ENCODE measurements around the gene ACTG1. TPM values are rescaled to one million over a fixed set of nuclear protein-coding genes. Genes with fewer than 3 reads are reported as not detected.
A peak's percentile ranks its signal among the peaks of the same experiment; 100 is the strongest.

Gene ACTG1
- total and polyA plus RNA-seq, 2 donors (not counting 1 experiment from before 2014, with no cell fraction given): 803 to 1,677 TPM

DNA sequence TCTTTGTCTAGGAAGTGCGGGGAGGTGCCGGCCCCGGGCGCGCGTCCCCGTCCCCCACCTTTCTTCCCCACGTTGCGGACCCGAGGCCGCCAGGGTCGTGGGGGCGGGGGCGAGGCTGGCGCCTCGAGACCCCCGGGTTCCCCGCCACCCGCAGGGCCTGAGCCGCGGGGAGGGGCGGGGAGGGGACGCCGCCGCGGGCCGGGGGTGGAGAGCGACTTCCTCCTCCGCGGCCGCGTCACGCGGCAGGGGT is 1.8 kb upstream of the ACTG1 start:
- peak overlapping the region; percentile 74 for H2AFZ ChIP-seq (ENCODE audit: insufficient read depth, low read depth, low read length, poor library complexity, severe bottlenecking)
- H3K4me3 ChIP-seq (ENCODE audit: control extremely low read depth in 1 of 5, extremely low read depth in 1 of 5, insufficient read depth in 1 of 5, low read depth in 2 of 5, low read length in 4 of 5): peak overlapping the region; percentile 36 to 94 (median 73)

More for the DNA sequence above, 1.8 kb upstream of the ACTG1 start:
- Histone ChIP-seq H3K27me3 (replicated peaks in 1 of 4; ENCODE audit: control extremely low read depth in 1 of 4, control insufficient read depth in 3 of 4, insufficient read depth in 4 of 4, low read length in 3 of 4) (no peaks in the 10 kb centered on the region), H4K20me1 (ENCODE audit: control insufficient read depth, insufficient read depth, low read length, poor library complexity, severe bottlenecking) (peaks cover 32% of the 10 kb centered on the region), H3K27ac (ENCODE audit: low read length in 2 of 2) (peak overlapping the region; percentile 89 to 97), H3K36me3 (replicated peaks in 1 of 2; ENCODE audit: control extremely low read depth in 1 of 2, control insufficient read depth in 1 of 2, extremely low read depth in 1 of 2, insufficient read depth in 2 of 2, low read length in 1 of 2) (peaks cover 0 to 34% of the 10 kb centered on the region in 2 experiments), H3K79me2 (ENCODE audit: control insufficient read depth, insufficient read depth, low read length) (peaks cover 70% of the 10 kb centered on the region), H3K9me3 (ENCODE audit: control extremely low read depth in 1 of 3, control insufficient read depth in 2 of 3, insufficient read depth in 1 of 3, low read length in 2 of 3) (no peaks in the 10 kb centered on the region), H3K4me1 (ENCODE audit: control insufficient read depth in 2 of 2, insufficient read depth in 2 of 2, low read length in 2 of 2) (peaks cover 48 to 70% of the 10 kb centered on the region in 2 donors), H3K4me2 (replicated peaks; ENCODE audit: low read depth, low read length, poor library complexity, severe bottlenecking) (peak overlapping the region; percentile 99), H3K9ac (ENCODE audit: low read length) (peak overlapping the region; percentile 87)
- peaks cover 69% of the 10 kb centered on the region for H3K4me1 Mint-ChIP-seq
- TF ChIP-seq EZH2 (IDR thresholded peaks at IDR 0.05; ENCODE audit: borderline replicate concordance, insufficient read depth, low read depth, low read length, poor library complexity, severe bottlenecking) (no peak), CTCF (IDR thresholded peaks at IDR 0.05) (no peak)
- peak overlapping the region; percentile 84 for H3K4me3 Mint-ChIP-seq
- ChIA-PET POLR2A (interaction anchor here (2.6 to 4.8 kb wide), 2 partner anchors 31 to 37 kb away, joined by 8 to 33 read pairs; partner anchors contain the start of gene FAAP100), CTCF (interaction anchor here (1.1 to 2.6 kb wide), 3 partner anchors 16 to 87 kb away, joined by 3 to 11 read pairs (median 7); no protein-coding TSS in a partner anchor)
- DNase-seq: no peak
- WGBS (ENCODE audit: insufficient coverage): 0% methylated on average over 31 of the region's 34 CpGs
- H3K27ac Mint-ChIP-seq: peak overlapping the region; percentile 96
- intact Hi-C loops (cut with micrococcal nuclease): loop anchor here (1.0 to 10.0 kb wide), 4 partner anchors 23 to 1717 kb away; partner anchors contain the start of genes CBX8 and SLC38A10
- H3K9me3 Mint-ChIP-seq (ENCODE audit: insufficient read depth): no peaks in the 10 kb centered on the region
- H3K27me3 Mint-ChIP-seq: no peaks in the 10 kb centered on the region
- no peak for ATAC-seq (ENCODE audit: low read depth)

Measured in B cell (primary cell).